Testis (tissue), 3 donors: ENCODE measurements around the gene ARSJ. TPM values are rescaled to one million over a fixed set of nuclear protein-coding genes. Genes with fewer than 3 reads are reported as not detected.

Experiments
- DNase-seq: peaks from one replicate; pipeline ENCODE4 v3.0.0-alpha.2; 2019
- H3K27ac ChIP-seq, 2 donors: fragments of 200-600 bp; sonication (generic); one replicate each; pipeline ENCODE4 v1.5.1; 2019
- H3K27me3 ChIP-seq: fragments of 200-600 bp; sonication (generic); one replicate; pipeline ENCODE4 v1.5.1; 2019
- H3K36me3 ChIP-seq: fragments of 200-600 bp; sonication (generic); one replicate; pipeline ENCODE4 v1.5.1; 2017; ENCODE audit warnings: low read depth; ENCODE audit errors: missing control alignments
- H3K4me1 ChIP-seq: fragments of 200-600 bp; sonication (generic); one replicate; pipeline ENCODE4 v1.5.1; 2019
- H3K4me3 ChIP-seq, 2 donors: fragments of 200-600 bp; sonication (generic); one replicate each; pipeline ENCODE4 v1.5.1; 2017 to 2019
- H3K9me3 ChIP-seq: fragments of 200-600 bp; sonication (generic); one replicate; pipeline ENCODE4 v1.5.1; 2017
- POLR2A ChIP-seq: fragments of 450-650 bp; IDR thresholded peaks from one replicate; pipeline ENCODE4 v1.6.1; 2017; ENCODE audit warnings: antibody characterized with exemption, mild to moderate bottlenecking, moderate library complexity
- WGBS, 2 donors: methylation state at CpG; one replicate each; pipeline ENCODE4 v1.1.5; 2018; 5-methylcytosine and 5-hydroxymethylcytosine counted together
- intact Hi-C: fragments of 100-400 bp; cut with DNase I; formaldehyde crosslinking; loops from one replicate; pipeline ENCODE4 v1.15.1; 2023; ENCODE audit warnings: low total_unique reads
- polyA plus RNA-seq: library from polyadenylated mRNA; stranded (reverse); fragments of 350-450 nt; fragmentation: Illumina TruSeq; extraction: RNeasy Lipid Tissue Mini Kit (QIAGEN cat#74804); gene quantifications from one replicate; pipeline ENCODE4 v1.2.3, GENCODE V29; 2014; ENCODE audit warnings: low read depth, low replicate concordance; ENCODE audit not compliant: insufficient read depth
- total RNA-seq, 2 donors: library from RNA; depleted of rRNA; stranded (reverse); fragments of >200 nt; gene quantifications; one replicate each; pipeline ENCODE4 v1.2.3, GENCODE V29; 2016
- TF ChIP-seq, protein P1 (sequence below), 3 experiments: fragments of 450-650 bp in 2 of 3; fragments of 200-600 bp in 1 of 3; sonication (generic) in 1 of 3; IDR thresholded peaks; one replicate each; pipeline ENCODE4 v1.5.1; 2016 to 2019; ENCODE audit warnings: antibody characterized with exemption in 3 of 3, mild to moderate bottlenecking in 2 of 3, moderate library complexity in 1 of 3

ARSJ gene
- total and polyA plus RNA-seq, 3 donors from 2014 or later = 0.55 to 1.6 (median 0.74) TPM

GRCh38 chr4:113959539-113959937, 19.9 kb downstream of the ARSJ start:
- Histone ChIP-seq H3K9me3 (no peaks in the 10 kb centered on the region), H3K4me1 (no peaks in the 10 kb centered on the region), H3K27ac (no peak overlapping the region), H3K27me3 (no peaks in the 10 kb centered on the region), H3K4me3 (no peak overlapping the region), H3K36me3 (no peaks in the 10 kb centered on the region)
- TF ChIP-seq, protein P1, sequence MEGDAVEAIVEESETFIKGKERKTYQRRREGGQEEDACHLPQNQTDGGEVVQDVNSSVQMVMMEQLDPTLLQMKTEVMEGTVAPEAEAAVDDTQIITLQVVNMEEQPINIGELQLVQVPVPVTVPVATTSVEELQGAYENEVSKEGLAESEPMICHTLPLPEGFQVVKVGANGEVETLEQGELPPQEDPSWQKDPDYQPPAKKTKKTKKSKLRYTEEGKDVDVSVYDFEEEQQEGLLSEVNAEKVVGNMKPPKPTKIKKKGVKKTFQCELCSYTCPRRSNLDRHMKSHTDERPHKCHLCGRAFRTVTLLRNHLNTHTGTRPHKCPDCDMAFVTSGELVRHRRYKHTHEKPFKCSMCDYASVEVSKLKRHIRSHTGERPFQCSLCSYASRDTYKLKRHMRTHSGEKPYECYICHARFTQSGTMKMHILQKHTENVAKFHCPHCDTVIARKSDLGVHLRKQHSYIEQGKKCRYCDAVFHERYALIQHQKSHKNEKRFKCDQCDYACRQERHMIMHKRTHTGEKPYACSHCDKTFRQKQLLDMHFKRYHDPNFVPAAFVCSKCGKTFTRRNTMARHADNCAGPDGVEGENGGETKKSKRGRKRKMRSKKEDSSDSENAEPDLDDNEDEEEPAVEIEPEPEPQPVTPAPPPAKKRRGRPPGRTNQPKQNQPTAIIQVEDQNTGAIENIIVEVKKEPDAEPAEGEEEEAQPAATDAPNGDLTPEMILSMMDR (IDR thresholded peaks at IDR 0.05) = no peak
- no peak for TF ChIP-seq POLR2A
- intact Hi-C loops = no loop called here
- DNase-seq = no peak

- intact Hi-C loops = no loop called here
- Histone ChIP-seq H3K36me3 (no peaks in the 10 kb centered on the region), H3K9me3 (no peaks in the 10 kb centered on the region), H3K27me3 (no peaks in the 10 kb centered on the region), H3K27ac (no peak overlapping the region), H3K4me1 (no peaks in the 10 kb centered on the region), H3K4me3 (no peak overlapping the region)
- TF ChIP-seq, protein P1 (IDR thresholded peaks at IDR 0.05) = no peak
- no peak for TF ChIP-seq POLR2A
- no peak for DNase-seq
- WGBS, 2 donors = 70 to 79% methylated on average over 8 of the region's 8 CpGs
Measured at GRCh38 chr4:113958766-113959538, 20.5 kb downstream of the ARSJ start.

DNA sequence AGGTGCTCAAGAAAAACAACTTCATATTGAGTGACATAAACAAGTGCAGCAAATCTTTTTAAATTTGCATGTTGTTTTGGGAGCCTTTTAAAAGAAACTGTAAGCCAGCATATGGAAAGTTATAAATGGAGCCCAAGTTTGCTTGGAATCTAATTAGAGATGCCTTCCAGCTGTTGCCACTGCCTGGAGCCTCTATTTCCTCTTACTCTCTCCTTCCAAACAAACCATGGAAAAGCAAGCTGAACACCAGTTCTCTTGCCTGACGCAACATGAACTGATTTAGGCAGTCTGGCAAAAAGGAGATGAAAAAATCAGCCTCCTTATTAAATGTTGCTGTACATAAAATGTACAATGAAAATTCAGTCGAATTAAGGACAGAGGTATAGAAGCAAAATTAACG, 21.5 kb downstream of the ARSJ start:
- H3K4me3 ChIP-seq = no peak overlapping the region
- intact Hi-C loops = no loop called here
- no peaks in the 10 kb centered on the region for H3K27me3 ChIP-seq
- H3K4me1 ChIP-seq = no peaks in the 10 kb centered on the region
- H3K36me3 ChIP-seq = no peaks in the 10 kb centered on the region
- TF ChIP-seq, protein P1 (IDR thresholded peaks at IDR 0.05) = no peak
- TF ChIP-seq POLR2A = no peak
- no peak overlapping the region for H3K27ac ChIP-seq
- WGBS, 2 donors = 86 to 90% methylated on average over 3 of the region's 3 CpGs
- DNase-seq = no peak
- no peaks in the 10 kb centered on the region for H3K9me3 ChIP-seq

- no peak for DNase-seq
- no peaks in the 10 kb centered on the region for H3K27me3 ChIP-seq
- no peaks in the 10 kb centered on the region for H3K36me3 ChIP-seq
- no peak for TF ChIP-seq POLR2A
- TF ChIP-seq, protein P1 (IDR thresholded peaks at IDR 0.05) = no peak
- H3K27ac ChIP-seq = no peak overlapping the region
- no peaks in the 10 kb centered on the region for H3K4me1 ChIP-seq
- H3K4me3 ChIP-seq = no peak overlapping the region
- H3K9me3 ChIP-seq = no peaks in the 10 kb centered on the region
- intact Hi-C loops = no loop called here
- WGBS, 2 donors = 90 to 93% methylated on average over 3 of the region's 3 CpGs
Measured at GRCh38 chr4:113955948-113956347, 23.5 kb downstream of the ARSJ start.

DNA sequence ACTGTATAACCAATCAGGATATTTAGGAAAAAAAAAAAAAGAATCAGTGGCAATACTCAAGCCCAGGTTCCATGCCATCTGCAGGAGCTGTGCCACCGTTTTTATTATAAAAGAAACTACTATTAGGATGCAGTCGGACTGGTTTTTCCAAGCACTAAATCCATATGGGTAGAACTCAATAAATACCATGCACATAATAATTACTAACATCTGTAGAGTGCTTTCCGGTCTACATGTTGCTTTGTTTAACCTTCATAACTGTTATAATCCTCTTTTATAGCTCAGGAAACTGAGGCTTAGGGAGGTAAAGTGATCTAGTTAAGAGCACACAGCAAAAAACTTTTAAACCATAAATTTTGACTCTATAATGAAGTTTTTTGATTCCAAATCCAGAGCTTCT, 24.0 kb downstream of the ARSJ start:
- H3K27ac ChIP-seq = no peak overlapping the region
- DNase-seq = no peak
- H3K4me3 ChIP-seq = no peak overlapping the region
- 91 to 99% methylated on average over 3 of the region's 3 CpGs for WGBS, 2 donors
- H3K27me3 ChIP-seq = no peaks in the 10 kb centered on the region
- TF ChIP-seq POLR2A = no peak
- TF ChIP-seq, protein P1 (IDR thresholded peaks at IDR 0.05) = no peak
- H3K9me3 ChIP-seq = no peaks in the 10 kb centered on the region
- no peaks in the 10 kb centered on the region for H3K4me1 ChIP-seq
- H3K36me3 ChIP-seq = no peaks in the 10 kb centered on the region
- intact Hi-C loops = no loop called here
